GM18909 (cell line): ENCODE results near the gene DDX46.
"Not testable (repeated sequence)": the region's sequence is repeated elsewhere in the genome, so short reads cannot be mapped to it uniquely, and the experiment has no call there.

Experiments used
- ATAC-seq: cut with Tn5 transposase; IDR thresholded peaks from one replicate; pipeline ENCODE4 v1.9.1; 2021; ENCODE audit warnings: mild to moderate bottlenecking; ENCODE audit not compliant: unreplicated experiment, poor library complexity

The DDX46 gene, protein sequence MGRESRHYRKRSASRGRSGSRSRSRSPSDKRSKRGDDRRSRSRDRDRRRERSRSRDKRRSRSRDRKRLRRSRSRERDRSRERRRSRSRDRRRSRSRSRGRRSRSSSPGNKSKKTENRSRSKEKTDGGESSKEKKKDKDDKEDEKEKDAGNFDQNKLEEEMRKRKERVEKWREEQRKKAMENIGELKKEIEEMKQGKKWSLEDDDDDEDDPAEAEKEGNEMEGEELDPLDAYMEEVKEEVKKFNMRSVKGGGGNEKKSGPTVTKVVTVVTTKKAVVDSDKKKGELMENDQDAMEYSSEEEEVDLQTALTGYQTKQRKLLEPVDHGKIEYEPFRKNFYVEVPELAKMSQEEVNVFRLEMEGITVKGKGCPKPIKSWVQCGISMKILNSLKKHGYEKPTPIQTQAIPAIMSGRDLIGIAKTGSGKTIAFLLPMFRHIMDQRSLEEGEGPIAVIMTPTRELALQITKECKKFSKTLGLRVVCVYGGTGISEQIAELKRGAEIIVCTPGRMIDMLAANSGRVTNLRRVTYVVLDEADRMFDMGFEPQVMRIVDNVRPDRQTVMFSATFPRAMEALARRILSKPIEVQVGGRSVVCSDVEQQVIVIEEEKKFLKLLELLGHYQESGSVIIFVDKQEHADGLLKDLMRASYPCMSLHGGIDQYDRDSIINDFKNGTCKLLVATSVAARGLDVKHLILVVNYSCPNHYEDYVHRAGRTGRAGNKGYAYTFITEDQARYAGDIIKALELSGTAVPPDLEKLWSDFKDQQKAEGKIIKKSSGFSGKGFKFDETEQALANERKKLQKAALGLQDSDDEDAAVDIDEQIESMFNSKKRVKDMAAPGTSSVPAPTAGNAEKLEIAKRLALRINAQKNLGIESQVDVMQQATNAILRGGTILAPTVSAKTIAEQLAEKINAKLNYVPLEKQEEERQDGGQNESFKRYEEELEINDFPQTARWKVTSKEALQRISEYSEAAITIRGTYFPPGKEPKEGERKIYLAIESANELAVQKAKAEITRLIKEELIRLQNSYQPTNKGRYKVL

DNA sequence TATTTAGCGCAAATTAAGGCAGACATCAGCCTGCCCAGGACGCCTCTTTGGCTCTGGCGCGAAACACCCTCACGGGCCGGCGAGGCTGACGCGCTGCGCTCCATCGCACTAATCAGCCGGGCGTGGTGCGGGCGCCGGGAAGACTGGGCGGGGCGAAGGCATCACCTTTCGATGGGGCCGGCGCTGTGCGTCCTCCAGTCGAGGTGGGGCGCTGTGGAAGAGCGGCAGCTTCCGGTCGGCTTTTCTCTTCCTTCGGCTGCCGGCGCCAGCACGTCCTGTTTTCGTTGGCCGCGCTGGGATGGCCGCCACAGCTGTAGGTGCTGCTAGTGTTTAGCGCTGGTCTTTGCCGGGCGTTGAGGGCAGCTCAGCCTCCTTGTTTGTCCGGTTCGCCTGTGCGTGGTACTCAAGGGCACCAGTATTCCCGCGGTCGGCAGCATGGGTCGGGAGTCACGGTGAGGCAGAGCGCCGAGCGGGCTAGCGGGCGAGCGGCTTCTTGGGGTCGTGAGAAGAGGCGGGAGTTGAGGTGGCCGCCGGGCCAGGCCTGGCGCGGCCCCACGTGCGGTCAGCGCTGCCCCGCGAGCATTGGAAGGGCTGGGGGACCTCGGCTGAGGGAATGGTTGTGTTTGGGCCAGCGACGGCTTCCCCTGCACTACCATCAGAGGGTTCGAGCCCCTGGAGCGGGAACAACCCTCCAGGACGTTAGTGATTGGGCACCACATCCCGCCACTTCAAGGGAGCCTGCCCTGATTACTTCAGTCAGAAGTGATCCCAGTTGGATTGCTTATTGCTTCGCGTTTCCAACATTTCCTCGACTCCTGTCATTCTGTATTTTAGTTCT is at the start of gene DDX46:
TSS of gene DDX46 (plus strand) at position 276 of the 838 bp plus-strand sequence. CDS start at position 436, 160 bp downstream.
- peak; percentile 97 for ATAC-seq

DNA sequence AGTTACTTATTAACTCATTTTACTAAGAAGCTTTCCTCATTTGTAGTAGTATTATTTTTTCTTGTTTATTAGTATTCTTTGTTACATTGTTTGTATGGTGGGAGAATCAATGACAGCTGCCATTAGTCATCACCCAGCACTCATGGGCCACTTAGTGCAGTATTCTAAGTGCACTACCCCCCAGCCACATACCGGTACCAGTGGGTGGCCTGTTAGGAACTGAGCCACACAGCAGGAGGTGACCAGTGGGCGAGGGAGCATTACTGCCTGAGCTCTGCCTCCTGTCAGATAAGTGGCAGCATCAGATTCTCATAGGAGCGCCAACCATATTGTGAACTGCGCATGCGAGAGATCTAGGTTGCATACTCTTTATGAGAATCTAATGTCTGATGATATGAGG is 44.5 kb upstream of the DDX46 start:
- ATAC-seq, result no peak

DNA sequence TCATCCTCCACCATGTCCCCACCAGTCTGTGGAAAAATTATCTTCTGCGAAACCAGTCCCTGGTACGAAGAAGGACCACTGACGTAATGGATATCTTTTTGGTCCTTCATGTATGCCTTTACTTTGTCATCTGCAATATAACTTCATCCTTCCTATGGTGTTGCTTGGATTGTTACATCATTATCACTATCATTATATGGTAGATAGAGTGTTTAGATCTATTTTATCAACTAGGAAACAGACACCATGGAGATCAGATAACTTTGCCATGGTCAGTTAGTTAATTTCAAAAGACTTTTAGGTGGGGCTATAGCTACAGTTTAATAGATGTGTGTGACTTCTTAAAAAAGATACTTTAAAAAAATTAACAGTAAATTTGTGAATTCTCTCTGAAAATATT is 44.0 kb upstream of the DDX46 start:
- ATAC-seq, result no peak

DNA sequence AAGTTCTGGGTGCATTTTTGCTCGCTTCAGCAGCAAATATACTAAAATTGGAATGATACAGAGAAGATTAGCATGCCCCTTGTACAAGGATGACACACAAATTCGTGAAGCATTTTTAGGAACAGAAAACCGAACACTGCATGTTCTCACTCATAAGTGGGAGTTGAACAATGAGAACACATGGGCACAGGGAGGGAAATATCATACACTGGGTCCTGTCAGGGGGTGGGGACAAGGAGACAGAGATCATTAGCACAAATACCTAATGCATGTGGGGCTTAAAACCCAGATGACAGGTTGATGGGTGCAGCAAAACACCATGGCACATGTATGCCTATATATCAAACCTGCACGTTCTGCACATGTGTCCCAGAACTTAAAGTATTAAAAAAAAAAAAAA is 43.1 kb upstream of the DDX46 start:
- not testable (repeated sequence) for ATAC-seq

DNA sequence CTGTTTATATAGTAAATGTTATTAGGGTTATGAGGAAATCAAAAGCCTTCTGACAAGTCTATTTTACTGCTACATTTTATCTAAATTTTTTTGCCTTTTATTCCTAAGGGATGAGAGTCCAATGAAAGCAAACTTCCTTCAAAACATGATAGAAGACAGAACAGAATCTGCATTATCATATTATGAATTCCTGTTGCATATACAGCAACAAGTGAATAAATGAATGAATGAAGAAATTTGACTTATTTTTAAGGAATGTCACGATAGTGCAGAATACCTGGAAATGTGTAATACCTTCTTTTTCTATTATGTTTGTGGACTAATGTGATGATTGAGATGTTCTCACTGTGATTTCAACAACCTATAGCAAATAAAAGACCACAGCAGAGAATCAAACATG is 33.7 kb upstream of the DDX46 start:
- ATAC-seq, result no peak

DNA sequence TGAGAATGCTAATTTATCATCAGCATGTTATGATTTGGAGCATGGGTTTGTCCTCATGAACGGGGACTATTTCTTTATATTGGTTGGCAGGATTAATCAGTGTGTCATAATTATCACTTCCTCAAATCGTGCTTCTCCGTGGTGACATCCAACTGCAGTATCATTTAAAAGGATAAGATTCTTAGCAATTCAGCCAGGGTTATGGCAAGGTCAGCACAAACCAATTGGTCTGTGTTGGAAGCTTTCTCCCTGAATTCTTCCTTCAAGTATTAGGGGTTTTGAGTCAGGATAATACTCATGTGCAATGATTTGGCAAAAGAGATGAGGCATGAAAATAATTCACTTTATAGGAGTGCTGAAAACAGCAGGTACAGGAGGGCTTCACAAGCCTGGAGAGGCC is 25.8 kb upstream of the DDX46 start:
- no peak for ATAC-seq

DNA sequence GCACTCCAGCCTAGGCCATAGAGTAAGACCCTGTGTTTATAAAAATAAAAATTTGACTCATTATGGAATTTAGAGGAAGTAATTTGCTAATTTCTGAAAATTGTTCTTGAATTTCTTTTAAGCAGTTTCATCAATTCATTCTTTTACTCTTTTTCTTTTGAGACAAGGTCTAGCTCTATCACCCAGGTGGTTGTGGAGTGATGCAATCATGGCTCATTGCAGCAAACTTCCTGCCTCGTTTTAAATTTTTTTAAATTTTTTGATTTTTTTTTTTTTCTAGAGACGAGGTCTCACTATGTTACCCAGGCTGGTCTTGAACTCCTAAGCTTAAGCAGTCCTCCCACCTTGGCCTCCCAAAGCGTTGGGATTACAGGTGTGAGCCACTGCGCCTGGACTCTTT is 23.3 kb upstream of the DDX46 start:
- no peak for ATAC-seq

DNA sequence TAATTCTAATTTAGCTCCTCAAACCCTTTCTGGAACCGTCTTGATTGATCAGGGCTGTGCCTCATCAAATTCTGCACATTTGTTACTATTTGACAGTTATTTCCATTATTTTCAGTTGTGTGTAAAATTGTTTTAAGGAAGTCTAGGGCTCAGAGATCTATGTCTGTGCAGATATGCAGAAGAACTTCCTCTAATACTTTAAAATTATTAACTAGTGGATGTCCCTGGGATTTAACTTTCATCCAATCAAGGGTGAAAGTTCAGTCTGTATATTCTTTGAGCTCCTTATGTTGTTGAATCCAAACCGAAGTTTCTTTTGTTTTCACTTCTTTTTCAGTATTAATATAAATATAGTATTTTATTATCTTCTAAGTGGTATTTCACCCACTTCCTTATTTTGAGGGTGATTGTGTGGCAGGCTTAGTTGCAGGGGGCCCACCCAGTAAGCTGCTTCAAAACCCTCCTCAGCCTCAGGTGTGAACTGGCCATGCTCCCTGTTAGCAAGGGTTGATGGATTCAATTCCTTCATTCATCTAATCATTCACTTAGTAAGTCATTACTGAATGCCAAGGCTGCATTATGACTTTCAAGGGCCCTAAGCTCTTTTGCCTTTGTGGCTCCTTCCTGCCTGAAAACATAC is 22.3 kb upstream of the DDX46 start:
- ATAC-seq, result no peak

DNA sequence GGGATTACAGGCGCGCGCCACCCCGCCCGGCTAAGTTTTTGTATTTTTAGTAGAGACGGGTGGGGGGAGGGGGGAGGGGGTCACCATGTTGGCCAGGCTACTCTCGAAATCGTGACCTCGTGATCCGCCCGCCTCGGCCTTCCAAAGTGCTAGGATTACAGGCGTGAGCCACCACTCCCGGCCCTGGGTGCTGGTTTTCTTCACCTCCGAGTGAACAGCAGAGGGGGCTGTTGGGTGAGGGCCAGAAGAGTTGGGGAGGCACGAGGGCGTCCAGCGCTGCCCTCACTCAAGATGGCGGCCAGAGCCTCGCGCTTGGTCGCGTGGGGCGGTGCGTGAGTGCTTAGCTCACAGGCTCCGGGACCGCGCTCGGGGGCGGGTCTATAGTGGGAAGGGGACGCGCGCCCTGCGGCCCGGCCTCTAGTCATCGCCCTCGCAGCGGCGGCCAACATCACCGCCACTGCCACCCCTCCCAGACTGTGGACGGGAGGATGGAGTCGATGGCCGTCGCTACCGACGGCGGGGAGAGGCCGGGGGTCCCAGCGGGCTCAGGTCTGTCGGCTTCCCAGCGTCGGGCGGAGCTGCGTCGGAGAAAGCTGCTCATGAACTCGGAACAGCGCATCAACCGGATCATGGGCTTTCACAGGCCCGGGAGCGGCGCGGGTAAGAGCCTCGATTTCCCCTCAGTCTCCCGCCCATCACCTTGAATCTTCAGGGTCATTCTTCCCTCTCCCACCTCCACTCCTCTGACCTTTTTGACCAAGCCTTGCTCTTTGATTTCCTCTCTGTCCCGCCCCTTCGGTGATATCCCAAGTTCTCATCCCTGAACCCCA is 20.2 kb upstream of the DDX46 start, which contains the start of gene CAMLG:
TSS of gene CAMLG (plus strand) at position 416 of the 830 bp plus-strand sequence. CDS start at position 489, 73 bp downstream.
- ATAC-seq, result peak; percentile 96

DNA sequence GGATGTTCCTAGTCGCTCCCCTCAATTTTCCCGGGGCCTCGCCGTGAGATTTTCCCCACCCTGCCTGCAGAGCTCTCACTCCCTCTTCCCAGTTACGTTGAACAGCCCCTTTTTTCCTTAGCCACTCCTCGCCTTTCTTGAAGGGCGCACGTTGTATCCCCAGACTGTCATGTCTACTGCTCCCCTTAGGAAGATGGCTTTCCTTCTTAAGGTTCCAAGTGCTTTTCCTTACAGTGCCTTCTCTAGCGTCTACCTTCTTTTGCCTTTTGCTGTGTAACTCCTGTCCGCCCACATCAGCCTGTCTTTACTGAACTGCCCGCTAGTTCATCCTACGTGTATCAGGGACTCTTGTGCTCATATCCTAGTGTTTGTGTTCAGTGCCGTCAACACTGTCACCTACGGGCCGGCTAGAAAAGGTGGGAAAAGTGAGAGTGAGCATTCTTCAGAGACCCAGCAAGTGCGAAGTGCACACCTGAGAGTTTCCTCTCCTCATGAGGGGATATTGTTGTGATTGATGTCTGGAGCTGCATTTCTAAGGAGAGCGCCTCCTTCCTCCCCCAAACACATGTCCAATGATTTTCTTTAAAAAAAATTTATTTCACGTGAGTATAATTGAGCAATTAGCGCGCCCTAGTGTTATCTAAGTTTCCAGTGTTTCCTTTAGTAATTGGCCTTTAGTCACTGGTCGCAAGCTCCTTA is 19.5 kb upstream of the DDX46 start:
- ATAC-seq, result peak; percentile 26

DNA sequence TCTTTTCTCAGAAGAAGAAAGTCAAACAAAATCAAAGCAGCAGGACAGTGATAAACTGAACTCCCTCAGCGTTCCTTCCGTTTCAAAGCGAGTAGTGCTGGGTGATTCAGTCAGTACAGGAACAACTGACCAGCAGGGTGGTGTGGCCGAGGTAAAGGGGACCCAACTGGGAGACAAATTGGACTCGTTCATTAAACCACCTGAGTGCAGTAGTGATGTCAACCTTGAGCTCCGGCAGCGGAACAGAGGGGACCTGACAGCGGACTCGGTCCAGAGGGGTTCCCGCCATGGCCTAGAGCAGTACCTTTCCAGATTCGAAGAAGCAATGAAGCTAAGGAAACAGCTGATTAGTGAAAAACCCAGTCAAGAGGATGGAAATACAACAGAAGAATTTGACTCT is 17.5 kb upstream of the DDX46 start:
- no peak for ATAC-seq

DNA sequence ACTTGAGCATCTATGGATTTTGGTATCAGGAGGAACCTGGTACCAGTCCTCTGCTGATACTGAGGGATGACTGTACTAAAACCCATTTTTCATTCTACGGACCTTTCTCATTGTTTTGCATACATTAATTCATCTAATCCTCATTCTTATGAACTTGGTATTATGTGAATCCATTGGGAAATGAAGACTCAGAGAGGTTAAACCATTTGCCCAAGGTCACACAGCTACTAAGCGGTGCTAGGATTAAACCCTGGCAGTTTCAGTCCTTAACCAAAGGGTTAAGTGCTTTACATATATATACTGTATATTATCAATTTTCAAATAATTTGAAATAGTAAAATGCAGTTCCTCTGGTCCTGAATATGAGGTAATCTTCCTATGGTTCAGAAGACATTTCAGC is 16.4 kb upstream of the DDX46 start:
- no peak for ATAC-seq

DNA sequence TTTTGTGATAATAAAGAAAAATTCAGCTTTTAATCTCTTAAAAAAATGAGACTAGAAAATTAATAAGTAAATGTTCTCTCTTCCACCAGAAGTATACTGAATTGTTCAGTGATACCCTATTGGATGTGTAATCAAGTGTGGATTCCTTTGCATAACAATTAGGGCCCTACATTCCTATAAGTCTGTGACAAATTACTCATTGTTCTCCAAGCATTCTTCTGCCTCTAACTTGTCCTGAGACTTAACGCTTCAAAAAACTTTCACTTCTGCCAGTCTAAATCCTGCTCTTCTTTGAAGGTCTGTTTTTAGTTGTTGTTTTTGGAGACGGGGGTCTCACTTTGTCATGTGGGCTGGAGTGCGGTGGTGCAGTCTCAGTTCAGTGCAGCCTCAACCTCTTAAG is 9.2 kb upstream of the DDX46 start:
- ATAC-seq, result no peak

DNA sequence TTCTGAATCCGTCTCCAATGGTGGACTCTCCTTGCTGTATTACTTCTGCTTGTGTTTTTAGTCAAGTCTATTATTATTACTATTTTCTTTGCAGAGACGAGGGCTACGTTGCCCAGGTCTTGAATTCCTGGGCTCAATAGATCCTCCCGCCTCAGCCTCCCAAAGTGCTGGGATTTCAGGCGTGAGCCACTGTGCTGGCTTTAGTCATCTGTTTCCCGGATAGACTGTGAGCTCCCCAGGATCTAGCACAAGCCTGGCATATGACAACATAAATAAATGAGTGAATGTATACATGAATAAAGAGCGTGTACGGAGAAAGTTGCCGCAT is 439 bp upstream of the DDX46 start:
- peak; percentile 23 for ATAC-seq

DNA sequence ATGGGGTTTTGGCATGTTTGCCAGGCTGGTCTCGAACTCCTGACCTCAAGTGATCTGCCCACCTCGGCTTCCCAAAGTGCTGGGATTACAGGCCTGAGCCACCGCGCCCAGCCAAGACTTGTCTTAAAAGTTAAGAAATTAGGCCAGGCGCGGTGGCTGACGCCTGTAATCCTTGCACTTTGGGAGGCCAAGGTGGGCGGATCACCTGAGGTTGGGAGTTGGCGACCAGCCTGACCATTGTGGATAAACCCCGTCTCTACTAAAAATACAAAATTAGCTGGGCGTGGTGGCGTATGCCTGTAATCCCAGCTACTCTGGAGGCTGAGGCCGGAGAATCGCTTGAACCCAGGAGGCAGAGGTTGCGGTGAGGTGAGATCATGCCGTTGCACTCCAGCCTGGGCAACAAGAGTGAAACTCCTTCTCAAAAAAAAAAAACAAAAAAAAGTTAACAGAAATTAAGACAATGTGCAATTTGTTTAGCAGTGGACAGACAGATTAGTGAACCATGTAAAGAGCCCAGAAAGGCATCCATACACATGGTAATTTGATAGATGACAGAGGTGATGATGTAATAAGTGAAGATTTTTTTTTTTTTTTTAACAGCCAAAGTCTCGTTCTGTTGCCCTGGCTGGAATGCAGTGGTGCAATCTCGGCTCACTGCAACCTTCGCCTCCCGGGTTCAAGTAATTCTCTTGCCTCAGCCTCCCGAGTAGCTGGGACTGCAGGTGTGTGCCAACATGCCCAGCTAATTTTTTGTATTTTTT is 9.1 kb downstream of the DDX46 start:
- not testable (repeated sequence) for ATAC-seq

DNA sequence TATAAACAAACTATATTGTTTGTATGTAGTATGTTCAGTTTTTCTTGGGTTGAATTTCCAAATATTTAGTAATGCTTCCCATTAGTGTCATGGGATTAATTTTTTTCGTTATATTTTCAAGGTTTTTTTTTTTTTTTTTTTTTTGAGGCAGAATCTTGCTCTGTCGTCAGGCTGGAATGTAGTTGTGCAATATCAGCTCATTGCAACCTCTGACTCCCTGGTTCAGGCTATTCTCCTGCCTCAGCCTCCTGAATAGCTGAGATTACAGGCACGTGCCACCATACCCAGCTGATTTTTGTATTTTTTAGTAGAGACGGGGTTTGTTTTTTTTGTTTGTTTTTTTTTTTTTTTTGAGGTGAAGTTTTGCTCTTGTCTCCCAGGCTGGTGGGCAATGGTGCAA is 10.6 kb downstream of the DDX46 start:
- ATAC-seq, result no peak

DNA sequence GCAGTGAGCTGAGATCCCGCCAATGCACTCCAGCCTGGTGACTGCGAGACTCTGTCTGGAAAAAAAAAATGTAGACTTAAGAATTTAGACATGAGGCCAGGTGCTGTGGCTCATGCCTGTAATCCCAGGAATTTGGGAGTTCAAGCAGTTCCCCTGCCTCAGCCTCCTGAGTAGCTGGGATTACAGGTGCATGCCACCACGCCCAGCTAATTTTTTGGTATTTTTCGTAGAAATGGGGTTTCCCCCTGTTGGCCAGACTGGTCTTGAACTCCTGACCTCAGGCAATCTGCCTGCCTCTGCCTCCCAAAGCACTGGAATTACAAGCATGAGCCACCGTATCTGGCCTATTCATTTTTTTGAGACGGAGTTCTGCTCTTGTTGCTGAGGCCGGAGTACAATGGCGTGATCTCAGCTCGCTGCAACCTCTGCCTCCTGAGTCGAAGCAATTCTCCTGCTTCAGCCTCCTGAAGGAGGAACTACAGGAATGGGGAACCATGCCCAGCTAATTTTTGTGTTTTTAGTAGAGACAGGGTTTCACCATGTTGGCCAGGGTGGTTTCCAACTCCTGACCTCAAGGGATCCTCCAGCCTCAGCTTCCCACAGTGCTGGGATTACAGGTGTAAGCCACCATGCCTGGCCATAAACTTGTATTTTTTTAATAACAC is 14.0 kb downstream of the DDX46 start:
- ATAC-seq, result no peak
